ENCODE measurements around the gene RNF19B.
A peak's percentile ranks its signal among the peaks of the same experiment; 100 is the strongest.

The RNF19B gene

DNA sequence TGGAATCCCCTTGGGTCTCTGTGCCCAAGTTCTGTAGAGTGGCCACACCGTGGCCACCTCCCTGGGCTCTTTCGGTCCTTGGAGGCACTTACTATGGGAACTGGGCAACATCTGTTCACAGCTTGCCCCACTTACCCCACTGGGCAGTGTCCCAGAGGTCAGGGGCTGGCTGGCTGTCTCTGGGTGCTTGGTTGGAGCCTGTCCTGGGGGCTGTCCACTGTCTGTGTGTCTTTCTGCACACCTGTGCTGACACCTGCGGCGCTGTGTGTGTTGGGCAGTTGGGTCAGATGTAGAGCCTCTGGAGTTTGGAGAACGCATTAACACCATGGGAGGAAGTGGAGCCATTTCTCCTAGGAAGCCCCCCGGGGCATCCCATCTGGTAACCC, 62.1 kb downstream of the RNF19B start:
- DNase-seq (ENCODE audit: low spot score) = no peak
- no peak for FAIRE-seq

DNA sequence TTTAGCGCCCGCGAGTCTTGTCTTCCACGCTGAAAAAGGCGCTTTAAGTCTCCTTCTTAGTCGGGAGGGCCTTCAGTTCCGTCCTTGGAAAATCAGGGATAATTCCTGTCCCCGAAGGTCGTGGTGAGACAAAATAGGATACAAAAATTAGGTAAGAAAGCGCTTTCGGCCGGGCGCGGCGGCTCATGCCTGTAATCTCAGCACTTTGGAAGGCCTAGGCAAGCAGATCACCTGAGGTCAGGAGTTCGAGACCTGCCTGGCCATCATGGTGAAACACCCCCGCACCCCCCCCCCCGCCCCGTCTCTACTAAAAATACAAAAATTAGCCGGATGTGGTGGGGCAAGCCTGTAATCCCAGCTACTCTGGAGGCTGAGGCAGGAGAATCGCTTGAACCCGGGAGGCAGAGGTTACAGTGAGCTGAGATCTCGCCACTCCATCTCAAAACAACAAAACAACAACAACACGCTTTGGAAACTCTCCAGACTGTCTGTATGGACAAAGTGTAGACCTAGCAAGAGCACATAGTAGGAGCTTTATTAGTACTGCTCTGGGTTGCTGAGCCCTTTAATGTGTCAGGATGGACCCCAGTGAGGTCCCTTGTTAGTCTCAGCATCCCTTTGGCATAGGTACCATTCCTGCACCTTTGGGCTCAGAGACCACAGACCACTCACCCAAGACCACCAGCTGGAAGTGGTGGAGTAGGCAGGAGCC, 62.6 kb downstream of the RNF19B start:
- FAIRE-seq (no peak), DNase-seq (ENCODE audit: low spot score) (no peak)

DNA sequence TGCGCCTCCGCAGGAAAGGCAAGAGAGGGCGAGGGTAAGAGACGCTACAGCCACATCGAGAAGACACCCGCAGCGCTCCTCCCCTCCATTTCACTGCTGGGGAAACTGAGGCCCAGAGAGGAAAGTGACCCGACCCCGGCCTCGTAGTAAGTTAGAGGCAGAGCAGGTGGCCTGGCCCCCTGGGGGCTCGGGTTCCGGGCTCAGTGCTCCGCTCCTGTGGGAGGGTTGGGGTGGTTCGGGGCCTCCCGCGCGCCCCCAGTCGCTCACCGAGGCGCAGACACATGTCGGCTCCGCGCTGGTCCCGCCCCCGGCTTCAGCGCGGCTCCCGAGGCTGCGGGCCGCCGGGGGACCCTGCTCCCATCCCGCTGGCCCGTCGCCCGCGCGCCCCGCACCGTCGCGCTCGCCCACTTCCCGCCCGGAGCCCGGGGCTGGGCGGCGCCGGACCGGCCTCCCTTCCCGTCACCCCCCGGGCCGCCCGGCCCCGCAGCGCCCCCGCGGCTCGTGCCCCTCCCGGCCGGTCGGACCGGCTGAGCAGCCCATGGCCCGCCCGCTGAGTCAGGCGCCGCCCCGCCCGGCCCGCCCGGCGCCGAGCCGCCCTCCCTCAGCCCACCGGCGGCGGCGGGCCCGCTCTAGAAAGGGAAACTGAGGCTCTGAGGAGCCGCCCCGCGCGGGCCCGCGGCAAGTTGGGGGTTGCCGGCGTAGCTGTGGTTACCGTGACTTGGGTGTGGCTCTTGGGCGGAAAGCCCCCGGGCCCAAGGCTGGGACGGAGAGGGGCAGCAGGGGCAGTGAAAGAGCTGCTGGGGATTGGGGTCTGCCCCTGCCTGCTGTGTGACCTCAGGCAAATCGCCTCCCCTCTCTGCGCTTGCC, 63.4 kb downstream of the RNF19B start, which contains the start of gene TMEM54:
TMEM54 (minus strand) TSS at position 434 of the 867 bp plus-strand sequence; CDS start at position 283, 151 bp downstream.
- FAIRE-seq (no peak), DNase-seq (ENCODE audit: low spot score) (peak; percentile 21)

DNA sequence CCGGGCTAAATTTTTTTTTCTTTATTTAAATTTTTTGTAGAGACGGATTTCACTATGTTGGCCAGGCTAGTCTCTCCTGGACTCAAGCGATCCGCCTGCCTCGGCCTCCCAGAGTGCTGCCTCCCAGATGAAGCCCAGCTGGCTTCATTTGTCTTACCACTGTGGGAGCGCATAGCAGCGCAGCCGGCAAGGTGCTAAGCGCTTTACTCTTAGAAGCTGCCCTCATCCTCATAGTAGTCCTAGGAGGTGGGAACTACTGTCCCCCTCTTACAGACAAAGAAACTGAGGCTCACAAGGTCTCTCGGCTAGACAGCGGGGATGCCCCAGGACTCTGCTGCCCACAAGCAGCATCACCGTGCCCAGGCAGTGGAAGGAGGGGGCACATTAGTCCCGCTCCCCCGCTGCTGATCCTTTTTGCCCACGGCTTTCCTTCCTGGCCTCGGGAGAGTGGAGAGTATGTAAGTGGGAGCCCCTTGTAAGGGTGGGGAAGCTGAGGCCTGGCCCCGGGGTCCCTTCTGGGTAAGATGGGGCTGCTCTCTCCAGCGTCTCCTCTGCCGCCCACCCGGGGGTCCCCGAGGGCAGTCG, 64.1 kb downstream of the RNF19B start:
- no peak for FAIRE-seq
- DNase-seq (ENCODE audit: low spot score) = no peak

DNA sequence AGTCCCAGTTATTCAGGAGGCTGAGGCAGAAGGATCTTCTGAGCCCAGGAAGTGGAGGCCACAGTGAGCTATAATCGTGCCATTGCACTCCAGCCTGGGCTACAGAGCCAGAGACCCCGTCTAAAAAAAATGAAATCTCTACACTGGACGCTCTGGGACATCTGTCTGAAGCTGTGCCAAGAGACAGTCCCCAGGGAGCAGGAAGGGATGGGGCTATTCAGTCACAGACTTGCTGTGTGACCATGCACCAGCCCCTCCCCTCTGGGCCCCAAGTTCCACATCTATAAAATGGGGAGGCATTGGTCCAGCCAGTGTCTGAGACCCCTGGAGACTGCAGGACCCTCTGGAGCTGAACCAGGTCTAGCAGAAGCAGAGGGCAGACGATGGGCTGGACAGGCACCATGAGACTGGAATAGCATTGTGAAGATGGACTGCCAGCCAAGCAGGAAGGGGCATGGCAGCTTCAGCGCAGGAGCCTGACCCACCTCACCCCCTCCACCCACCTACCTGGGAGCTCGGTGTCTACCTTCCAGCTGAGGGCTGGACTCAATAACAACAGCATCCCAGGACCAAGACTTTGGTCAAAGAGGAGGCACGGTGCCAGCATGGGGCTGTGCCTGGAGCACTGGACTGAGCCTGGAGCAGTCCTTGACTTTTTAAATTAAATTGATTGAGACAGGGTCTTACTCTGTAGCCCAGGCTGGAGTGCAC, 64.9 kb downstream of the RNF19B start:
- FAIRE-seq (no peak), DNase-seq (ENCODE audit: low spot score) (no peak)

DNA sequence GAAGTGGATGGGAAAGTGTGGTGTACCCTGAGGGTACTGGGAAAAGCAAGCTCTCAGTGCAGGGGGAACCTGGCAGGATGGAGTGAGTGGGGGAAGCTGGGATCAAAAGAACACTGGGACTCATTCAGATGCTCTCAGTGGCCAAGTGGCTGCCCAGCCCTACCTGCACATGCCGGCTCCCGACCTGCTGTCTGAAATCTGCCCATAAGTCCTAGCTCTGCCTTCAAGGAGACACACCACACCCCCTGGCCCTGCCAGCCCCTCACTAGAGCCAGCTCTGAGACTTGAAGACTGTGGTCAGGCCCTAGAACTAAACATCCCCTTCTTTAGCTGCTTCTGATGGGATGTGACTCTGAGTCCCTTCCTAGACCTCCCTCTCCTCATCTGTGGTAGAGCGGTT, 65.7 kb downstream of the RNF19B start:
- FAIRE-seq (no peak), DNase-seq (ENCODE audit: low spot score) (no peak)

DNA sequence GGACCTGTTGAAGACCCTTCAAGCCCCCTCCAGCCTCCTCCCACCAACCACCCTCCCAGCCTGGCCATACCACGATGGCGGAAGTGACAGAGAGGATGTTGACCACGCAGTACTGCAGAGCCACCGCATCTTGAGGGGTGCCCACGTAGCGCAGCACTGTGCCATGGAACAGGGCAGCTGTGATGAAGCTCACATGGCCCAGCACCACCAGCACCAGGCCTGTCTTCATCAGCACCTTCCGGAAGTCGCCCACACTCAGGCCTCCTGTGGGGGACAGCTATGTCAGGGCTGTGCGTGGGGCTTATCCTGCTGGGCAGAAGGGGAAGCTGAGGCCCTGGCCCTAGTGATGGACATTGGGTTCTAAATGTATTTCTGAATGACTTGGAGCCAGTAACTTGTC, 66.6 kb downstream of the RNF19B start:
- no peak for FAIRE-seq
- no peak for DNase-seq (ENCODE audit: low spot score)

DNA sequence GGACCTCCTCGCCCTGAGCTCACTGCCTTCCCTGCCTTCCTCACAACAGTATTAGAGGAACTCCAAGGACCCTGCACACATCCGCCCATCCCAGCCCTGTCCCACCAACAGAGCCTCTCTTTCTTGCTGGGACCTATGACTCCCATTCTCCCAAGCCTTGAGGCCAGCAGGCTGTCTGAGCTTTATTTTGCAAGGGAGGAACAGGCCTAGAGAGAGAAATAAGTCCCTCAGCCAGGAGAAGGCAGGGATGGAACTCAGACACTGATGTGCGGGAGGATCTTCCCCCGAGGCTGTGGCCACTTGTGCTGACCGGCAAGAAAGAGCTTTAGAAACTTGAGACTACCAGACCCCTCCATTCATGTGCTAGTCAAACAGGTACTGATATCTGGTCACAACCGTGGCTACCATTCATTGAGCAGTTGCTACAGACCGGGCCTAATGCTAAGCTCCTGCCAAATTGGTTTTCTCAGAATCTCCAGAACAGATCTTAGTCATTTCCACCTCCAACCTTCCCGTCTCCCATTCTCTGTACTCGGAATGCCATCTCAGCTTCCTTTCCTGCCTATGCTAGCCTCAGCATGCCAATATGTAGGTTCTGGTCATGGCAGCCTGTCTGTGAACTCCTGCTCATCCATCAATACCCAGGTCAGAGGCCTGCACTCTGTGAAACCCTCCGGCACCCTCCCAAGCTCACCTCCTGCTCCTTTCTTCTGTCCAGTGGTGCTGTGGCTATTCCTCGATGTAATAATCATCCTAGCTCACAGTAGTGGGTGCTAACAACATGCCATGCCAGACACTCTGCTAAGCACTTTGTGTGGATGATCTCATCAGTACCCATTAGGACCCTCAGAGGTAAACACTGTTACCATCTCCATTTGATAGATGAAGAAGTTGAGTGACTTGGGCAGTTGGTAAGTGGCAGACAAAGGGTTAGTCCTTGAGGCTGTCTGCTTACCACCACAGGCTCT, 67.2 kb downstream of the RNF19B start:
- no peak for DNase-seq (ENCODE audit: low spot score)
- no peak for FAIRE-seq

DNA sequence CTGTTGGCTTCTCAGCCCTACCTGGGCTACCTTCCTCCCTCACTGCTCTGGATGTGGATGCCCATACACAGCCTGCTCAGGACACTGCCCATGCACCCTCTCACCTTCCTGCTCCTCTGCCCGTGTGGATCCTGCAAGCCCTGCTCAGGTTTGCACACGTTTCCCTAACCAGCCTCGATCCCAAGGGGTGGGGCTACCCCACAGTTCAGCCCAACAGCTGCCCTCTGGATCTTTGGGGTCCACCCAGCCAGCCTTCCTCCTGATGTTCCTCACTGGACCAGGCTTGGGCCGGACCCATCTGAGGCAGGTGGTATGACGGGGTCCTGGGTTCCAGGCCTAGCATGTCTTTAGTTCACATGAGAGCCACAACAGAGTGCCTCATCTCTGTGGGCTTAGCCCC, 68.2 kb downstream of the RNF19B start:
- no peak for FAIRE-seq
- DNase-seq (ENCODE audit: low spot score) = no peak

DNA sequence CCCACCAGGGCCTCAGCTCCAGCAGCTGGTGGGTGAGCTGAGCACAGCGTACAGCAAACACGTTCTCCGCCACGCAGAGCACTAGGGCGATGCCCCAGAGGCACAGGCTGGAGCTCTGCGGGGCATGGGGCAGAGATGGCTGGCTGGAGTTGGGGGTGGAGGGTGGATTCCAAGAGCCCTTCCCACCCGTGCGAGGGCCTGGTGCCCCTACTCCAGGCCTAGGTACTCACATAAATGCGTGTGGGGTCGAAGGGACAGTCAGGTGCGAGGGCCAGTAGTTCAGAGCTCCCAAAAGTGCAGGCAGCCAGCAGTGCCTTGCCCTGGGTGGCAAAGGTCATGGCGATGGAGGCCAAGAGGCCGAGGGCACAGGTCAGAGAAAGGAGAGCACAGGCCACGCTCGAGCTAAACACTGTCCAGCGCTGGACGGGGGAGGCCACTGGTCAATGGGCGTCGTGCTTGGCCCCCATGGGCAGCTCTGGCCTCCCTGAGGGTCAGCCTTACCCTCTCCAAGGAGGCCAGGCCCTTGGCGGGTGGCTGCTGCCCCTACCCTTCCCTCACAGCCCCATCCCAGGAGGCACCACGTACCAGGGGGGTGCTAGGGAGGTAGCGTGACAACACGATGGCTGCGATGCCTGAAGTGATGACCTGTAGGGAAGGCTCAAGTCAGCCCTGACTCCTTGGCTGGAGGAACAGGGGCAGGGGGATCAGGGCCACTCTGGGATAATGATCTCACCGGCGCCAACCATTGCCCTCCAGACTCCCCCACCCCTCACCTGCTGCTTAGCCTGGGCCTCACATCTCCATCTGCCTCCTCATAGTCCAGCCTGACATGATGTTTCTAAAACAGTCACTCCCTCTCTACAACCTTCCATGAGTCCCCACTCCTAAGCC, 69.0 kb downstream of the RNF19B start:
- no peak for DNase-seq (ENCODE audit: low spot score)
- no peak for FAIRE-seq

DNA sequence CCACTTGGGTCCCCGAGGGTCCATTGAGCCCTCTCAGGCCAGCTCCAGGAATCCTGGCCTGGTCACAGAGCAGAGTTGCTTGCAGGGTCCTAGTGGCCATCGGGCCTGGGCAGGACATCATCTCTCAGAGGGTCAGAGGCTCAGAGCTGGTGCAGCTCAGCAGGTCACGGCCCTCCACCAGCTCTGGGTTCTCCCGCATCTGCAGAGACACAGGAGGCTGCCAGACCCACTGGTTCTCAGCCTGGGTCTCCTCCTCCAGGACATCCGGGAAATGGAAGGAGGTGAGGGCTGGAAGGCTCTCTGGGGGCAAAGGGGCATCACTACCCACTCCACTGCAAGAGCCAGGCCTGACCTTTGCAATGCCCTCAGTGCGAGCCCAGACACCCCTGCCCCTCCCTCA, 69.9 kb downstream of the RNF19B start:
- no peak for FAIRE-seq
- no peak for DNase-seq (ENCODE audit: low spot score)

DNA sequence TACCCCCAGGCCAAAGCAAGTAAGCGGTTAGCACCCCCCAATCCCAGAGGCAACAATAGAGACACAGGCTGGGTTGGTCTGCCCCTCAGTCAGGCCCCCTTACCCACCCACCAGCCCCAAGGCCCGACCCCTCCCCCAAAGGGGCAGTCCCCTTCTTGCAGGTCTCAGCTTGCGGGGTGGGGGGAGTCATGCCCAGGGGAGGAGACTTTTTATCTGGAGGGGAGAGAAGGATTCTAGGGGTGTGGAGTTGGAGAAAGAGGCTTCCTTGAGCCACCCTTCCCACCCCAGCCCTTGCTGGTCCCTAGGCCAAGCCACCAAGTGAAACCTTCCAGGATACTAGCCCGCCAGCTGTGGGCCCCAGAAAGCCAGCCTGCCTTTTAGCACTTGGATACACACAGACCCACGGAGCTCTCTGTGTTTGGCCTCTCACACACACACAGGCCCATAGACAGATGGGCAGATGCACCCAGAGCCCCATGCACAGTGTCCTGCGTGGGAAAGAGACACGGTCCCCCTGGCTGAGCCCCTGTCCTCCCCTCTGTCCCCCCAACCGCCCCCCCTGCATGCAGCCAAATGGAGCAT, 70.5 kb downstream of the RNF19B start:
- DNase-seq (ENCODE audit: low spot score) = no peak
- no peak for FAIRE-seq

DNA sequence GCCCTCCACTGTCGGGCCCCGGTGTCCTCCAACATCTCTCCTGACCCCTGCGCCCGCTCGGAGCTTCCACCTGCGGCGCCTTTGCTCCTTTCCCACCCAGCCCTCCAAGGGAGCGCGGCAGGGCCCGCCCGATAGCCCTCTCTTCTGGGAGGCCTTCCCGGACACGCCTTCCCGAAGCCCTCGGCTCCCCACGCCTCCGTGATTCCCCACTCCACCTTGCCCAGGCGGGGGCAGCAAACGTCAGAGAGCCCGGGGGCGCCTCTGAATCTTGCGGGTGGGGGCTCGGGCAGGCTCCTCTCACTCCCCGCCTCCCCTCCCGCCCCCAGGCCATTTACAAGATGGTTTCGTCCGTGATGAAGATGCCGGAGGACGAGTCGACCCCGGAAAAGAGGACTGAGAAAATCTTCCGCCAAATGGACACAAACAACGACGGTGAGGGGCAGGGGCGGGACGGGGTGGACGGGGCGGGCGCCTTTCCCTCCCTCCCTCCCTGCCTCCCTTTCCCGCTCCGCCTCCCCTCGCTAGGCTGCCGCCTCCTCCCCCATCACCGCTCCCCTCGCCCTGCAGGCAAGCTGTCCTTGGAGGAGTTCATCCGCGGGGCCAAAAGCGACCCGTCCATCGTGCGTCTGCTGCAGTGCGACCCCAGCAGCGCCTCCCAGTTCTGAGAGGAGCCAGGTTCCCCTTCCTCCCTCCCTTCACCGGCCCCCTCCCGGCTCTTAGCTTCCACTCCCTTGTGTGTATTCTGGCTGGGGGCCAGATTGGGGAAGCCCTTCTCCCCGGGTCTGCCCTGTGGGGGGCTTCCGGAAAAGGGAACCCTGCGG, 71.2 kb downstream of the RNF19B start:
- FAIRE-seq = no peak
- no peak for DNase-seq (ENCODE audit: low spot score)

DNA sequence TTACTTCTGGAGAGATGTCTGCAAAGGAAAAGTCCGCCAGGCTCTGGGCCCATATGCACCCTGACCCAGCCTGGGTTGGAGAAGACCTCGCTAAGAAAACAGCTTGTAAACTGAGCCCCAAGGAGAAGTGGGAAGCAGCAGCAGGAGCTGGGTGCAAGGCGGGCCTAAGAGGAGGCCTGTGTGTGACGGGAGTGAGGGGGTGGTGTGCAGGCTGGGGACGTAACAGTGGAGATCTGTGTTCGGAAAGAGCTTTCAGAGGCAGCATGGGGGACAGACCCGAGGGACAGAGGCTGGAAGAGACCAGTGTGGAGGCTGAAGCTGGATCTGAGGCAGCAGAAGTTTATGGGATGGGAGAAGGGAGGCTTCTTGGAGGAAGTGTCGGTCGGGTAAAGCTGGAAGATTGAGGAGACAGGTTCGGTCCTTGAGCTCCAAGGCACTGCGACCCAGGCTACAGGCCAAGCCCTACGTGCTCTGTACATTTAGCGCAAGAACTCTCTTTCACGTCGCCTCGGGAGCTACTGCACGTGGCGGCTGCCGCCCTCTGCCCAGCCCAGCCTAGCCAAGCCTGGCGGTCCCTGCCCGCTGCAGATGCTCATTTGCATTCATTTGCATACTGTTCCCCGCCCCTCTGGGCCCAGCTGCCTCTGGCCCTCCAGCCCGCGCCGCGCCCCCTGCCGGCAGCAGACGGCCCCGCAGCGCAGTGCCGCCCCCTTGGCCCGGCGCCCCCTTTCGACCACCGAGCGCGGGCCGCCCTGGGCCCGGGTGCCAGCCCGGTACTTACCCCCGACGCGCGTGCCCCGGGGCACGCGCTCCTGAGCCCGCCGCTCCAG, 72.0 kb downstream of the RNF19B start:
- DNase-seq (ENCODE audit: low spot score) (no peak), FAIRE-seq (no peak)

DNA sequence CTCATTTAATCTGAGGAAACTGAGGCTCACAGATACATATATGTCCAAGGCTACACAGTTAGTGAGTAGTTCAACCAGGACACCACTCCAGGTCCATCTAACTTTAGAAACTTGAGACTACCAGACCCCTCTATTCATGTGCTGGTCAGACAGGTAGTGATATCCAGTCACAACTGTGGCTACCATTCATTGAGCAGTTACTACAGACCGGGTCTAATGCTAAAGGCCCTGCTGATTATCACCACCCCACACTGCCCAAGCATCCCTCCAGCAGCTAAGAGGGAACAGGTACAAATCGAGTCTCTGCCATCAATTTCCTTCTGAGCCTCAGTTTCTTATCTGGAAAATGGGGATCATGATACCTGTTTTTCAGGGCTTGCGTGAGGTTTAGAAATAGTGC, 73.0 kb downstream of the RNF19B start:
- no peak for FAIRE-seq
- no peak for DNase-seq (ENCODE audit: low spot score)

DNA sequence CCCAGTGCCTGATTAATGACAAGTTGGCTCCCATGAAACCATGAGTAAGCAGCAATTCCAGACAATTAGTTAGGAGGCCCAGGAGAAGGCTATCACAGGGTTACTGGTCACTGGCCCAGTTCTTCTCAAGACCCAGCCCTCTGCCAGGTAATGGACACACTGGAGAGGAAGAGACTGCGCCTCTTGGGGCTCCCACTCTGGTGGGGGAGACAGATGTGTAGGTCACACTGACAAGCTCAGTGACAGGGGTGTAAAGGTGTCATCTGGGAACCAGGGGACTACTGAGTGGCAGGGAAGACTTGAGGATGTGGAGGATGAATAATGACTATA, 73.4 kb downstream of the RNF19B start:
- no peak for DNase-seq (ENCODE audit: low spot score)
- no peak for FAIRE-seq

DNA sequence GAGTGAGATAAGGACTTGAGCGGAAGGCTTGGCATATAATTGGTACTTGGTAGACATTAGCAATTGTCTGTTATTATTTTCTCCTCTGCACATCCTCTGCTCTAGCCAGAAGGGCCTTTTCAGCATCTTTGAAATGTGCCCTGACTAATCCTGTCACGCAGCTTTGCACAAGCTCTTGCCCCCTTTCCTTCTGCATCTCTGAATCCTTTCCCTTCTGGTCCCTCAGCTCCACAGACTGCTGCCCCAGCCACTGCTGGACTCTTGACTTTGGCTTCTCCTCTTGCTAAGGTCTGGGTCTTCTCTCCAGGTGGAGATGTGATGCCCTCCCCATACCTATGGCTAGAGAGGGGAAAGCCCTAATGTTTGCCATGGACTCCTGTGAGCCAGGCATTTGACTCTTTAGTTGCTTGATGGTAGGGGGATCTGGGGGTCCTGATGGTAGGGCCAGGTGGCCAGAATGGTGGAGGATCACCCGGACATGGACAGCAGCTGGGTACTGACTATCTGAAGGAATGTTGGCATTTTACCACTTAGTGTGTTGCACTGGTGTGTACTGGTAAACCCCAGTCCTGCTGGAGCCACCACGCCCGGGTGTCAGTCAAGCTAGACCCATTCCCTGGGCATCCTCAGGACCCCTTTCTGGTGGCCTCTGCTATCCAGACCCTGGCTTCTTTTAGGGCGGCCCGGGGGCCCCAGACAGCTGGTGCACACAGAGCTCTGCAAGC, 73.9 kb downstream of the RNF19B start:
- no peak for DNase-seq (ENCODE audit: low spot score)
- FAIRE-seq = no peak

All from RCC 7860 (cell line).